Stimulated activated CD8-positive, alpha-beta memory T cell treated with anti-CD3 and anti-CD28 coated beads, Interleukin-15, amount 100 ng/mL, for 1 hour (primary cell): ENCODE data around the gene SELENOV.
A peak's percentile ranks its signal among the peaks of the same experiment; 100 is the strongest.

ENCODE experiments used
- DNase-seq: peaks from one replicate; pipeline ENCODE4 v3.0.0-alpha.2; 2020; ENCODE audit warnings: low read depth

SELENOV gene

GRCh38 chr19:39494661-39495060 is 20.3 kb upstream of the SELENOV start:
- no peak for DNase-seq

GRCh38 chr19:39496063-39496462 is 18.9 kb upstream of the SELENOV start:
- no peak for DNase-seq

GRCh38 chr19:39497701-39497995 is 17.3 kb upstream of the SELENOV start:
- no peak for DNase-seq

GRCh38 chr19:39497996-39498797 is 16.7 kb upstream of the SELENOV start:
- DNase-seq: no peak

GRCh38 chr19:39498798-39499642 is 15.9 kb upstream of the SELENOV start, which contains the start of gene DLL3:
TSS of gene DLL3 (plus strand) at chr19:39498947. CDS start at chr19:39498975, 28 bp downstream.
- no peak for DNase-seq

GRCh38 chr19:39499932-39500331 is 15.0 kb upstream of the SELENOV start:
- DNase-seq: no peak

GRCh38 chr19:39500543-39500942 is 14.4 kb upstream of the SELENOV start:
- no peak for DNase-seq

GRCh38 chr19:39501340-39501739 is 13.6 kb upstream of the SELENOV start:
- no peak for DNase-seq

- peak; percentile 38 for DNase-seq
Observed at GRCh38 chr19:39502640-39503417, 12.1 kb upstream of the SELENOV start.

GRCh38 chr19:39506598-39506943 is 8.4 kb upstream of the SELENOV start:
- DNase-seq: no peak

- no peak for DNase-seq
Observed at GRCh38 chr19:39506944-39507714, 7.8 kb upstream of the SELENOV start.

- DNase-seq: no peak
Observed at GRCh38 chr19:39507715-39508364, 7.1 kb upstream of the SELENOV start.

- DNase-seq: no peak
Observed at GRCh38 chr19:39508629-39509028, 6.3 kb upstream of the SELENOV start.

- DNase-seq: no peak
Observed at GRCh38 chr19:39509233-39509632, 5.7 kb upstream of the SELENOV start.

GRCh38 chr19:39512988-39513387 is 2.0 kb upstream of the SELENOV start:
- DNase-seq: no peak

- DNase-seq: no peak
Observed at GRCh38 chr19:39515551-39516191, 732 bp downstream of the SELENOV start.

GRCh38 chr19:39516270-39516669 is 1.3 kb downstream of the SELENOV start:
- no peak for DNase-seq

GRCh38 chr19:39517432-39517831 is 2.5 kb downstream of the SELENOV start:
- no peak for DNase-seq

- no peak for DNase-seq
Observed at GRCh38 chr19:39518458-39518857, 3.5 kb downstream of the SELENOV start.

GRCh38 chr19:39518975-39519374 is 4.0 kb downstream of the SELENOV start:
- DNase-seq: no peak
